Muscle layer of colon (tissue), 2 donors: ENCODE measurements around the gene CA7.

Experiments
- H3K27ac ChIP-seq: one replicate; pipeline ENCODE4 v1.7.0; 2013; ENCODE audit warnings: low read depth, mild to moderate bottlenecking, low read length, moderate library complexity
- H3K27me3 ChIP-seq, 2 donors: one replicate each; pipeline ENCODE4 v1.7.0; 2013; ENCODE audit warnings: low read length in 2 of 2, mild to moderate bottlenecking in 2 of 2; ENCODE audit not compliant: insufficient read depth in 2 of 2, control insufficient read depth in 1 of 2
- H3K36me3 ChIP-seq: one replicate; pipeline ENCODE4 v1.7.0; 2013; ENCODE audit warnings: mild to moderate bottlenecking, low read length; ENCODE audit not compliant: insufficient read depth
- H3K4me1 ChIP-seq: one replicate; pipeline ENCODE4 v1.7.0; 2013; ENCODE audit warnings: mild to moderate bottlenecking, low read length; ENCODE audit not compliant: insufficient read depth
- H3K4me3 ChIP-seq, 2 donors: one replicate each; pipeline ENCODE4 v1.7.0; 2013; ENCODE audit warnings: low read length in 2 of 2, low read depth in 1 of 2, mild to moderate bottlenecking in 1 of 2, moderate library complexity in 1 of 2
- H3K9ac ChIP-seq: one replicate; pipeline ENCODE4 v1.7.0; 2013; ENCODE audit warnings: low read length
- H3K9me3 ChIP-seq: one replicate; pipeline ENCODE4 v1.7.0; 2013; ENCODE audit warnings: mild to moderate bottlenecking, low read length
- donor health status: abdominal sarcoma.
- donor health status: Adenocarcinoma of cecum.

CA7 gene

DNA sequence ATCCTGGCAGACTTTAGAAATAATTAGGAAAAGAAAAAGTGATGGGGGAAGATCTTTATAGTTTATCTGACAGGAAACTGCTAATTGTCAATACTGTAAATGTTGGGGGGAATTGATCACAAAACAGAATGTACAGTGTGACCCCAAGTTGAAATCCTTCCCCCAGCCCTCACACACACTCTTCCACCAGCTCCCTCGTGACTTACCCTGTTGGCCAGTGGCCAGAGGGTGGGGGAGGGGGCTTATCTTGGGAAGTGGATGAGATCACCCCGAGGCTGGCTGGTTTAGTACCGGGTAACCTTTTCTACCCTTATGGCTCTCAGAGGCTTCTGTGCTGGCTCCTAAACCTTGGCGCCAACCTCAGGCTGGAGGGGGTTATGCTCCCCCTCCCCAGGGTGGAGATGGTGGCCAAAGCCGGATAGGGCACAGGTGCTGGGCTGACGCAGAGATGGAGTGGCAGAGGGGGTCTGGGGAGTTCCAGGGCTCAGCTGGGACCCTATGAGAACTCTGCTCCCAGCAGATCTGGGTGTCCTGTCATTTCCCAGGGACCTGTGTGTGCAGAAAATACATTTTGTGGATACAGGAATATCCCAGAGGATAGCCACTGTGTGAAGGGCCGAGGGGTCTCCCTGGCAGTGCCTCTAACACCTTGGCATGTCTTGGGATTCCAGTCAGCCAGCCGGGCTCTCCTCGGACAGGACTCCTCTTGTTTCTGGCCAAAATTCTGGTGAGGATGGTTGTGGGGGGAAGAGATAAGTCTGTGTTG lies 55.9 kb downstream of the CA7 start:
- H3K4me1 ChIP-seq: peaks cover 58% of the 10 kb centered on the region
- H3K9me3 ChIP-seq: no peaks in the 10 kb centered on the region
- H3K27me3 ChIP-seq: no peaks in the 10 kb centered on the region
- no peaks in the 10 kb centered on the region for H3K36me3 ChIP-seq
- H3K27ac ChIP-seq: peak overlapping the region; percentile 81
- peak overlapping the region in 1 of 2 donors; percentile 3 for H3K4me3 ChIP-seq
- H3K9ac ChIP-seq: peak overlapping the region; percentile 53

DNA sequence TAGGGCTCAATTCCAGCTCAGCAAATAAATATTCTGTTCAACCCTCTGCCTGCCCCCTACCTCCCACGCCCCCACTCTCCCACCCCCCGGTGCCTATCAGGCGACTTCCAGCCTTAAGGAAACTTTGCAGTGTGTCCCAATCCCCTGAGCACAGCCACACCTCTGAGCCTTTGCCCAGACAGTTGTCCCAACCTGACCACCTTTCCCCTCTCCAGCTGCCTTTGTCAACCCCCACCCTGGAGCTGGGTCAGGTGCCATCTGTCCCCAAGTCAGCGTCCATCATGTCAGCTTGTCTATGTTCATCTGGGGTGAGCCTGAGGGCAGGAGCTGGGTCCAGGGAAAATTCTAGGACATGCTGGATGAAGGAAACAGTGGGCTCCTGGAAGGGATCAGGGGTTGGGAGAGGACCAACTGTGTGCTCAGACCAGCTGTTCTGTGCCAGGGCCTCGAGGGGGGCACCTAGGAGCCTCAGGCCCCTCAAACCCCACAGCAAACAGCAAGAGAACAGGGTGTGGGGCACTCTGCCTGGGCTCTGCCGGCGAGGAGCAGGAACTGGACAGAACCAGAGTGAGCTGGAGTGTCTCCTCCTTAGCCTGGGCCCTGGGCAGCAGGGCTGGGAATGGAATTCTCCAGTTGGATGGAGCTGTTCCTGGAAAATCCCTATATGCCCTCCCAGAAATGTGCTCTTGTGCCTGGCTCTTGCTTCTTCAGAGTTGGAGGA lies 56.7 kb downstream of the CA7 start:
- Histone ChIP-seq H3K4me3 (no peak overlapping the region), H3K27ac (peak overlapping the region; percentile 81), H3K9me3 (no peaks in the 10 kb centered on the region), H3K36me3 (no peaks in the 10 kb centered on the region), H3K9ac (peak overlapping the region; percentile 50), H3K4me1 (peaks cover 65% of the 10 kb centered on the region), H3K27me3 (no peaks in the 10 kb centered on the region)

DNA sequence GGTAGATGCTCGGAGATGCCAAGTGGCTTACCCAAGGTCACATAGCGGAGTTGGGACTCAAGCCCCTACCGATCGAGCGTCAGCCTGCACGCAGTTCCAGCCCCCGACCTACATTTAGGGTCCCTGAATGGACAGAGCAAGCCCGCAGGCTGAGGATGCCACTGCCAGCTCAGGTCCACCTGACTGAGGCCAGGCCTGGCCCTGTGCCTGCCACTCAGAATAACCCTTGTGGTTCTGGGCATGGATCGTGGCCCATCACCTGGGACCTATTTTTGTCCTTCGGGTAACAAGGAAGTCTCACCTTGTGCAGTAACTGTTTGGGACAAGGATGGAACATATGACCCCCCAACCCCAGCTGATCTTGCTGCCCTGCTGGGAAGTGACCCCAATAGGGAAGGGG lies 57.4 kb downstream of the CA7 start:
- Histone ChIP-seq H3K9ac (no peak overlapping the region), H3K27ac (peak overlapping the region; percentile 81)

DNA sequence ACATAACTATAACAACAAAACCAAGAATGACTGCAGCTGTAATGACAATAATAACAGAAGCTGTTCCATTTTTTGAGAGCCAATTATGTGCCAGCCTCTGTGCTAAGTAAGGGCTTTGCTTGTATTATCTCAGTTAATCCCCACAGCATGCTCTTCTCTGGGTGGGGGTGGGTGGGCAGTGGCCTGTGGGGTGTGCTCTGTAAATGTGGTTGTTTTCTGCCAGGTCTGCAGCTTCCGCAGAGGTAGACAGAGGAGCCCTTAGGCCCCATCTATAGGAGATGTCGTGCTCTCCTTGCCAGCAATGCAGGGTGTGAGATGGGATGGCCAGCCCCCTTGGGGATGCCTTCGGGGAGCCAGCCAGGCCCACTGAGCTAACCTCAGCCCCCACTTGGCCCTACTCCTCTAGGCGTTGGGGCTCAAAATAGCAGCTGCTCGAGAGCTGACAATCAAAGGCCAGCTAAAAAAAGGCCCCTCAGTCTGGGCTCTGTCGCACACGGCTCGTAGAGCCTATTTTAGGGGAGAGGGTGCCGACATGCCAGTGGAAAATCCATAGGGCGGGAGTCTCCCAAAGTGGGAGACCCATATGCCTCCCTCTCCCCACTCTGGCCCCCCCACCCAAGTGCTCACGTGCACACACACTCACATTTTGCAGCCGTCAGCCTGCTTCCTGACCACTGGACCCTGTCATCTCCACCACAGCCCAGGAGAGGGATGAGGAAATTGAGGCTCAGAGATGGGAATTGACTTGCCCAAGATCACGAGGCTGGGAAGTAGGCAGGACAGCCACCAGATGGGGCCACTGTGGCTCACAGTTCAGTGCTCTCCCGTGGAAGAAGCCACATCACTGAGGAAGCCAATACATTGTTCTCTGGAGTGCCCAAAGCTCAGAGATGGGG lies 58.7 kb downstream of the CA7 start:
- Histone ChIP-seq H3K9me3 (no peaks in the 10 kb centered on the region), H3K4me3 (no peak overlapping the region), H3K27ac (peak overlapping the region; percentile 15), H3K27me3 (no peaks in the 10 kb centered on the region), H3K4me1 (peaks cover 69% of the 10 kb centered on the region), H3K36me3 (no peaks in the 10 kb centered on the region), H3K9ac (no peak overlapping the region)

More for the DNA sequence above, 57.4 kb downstream of the CA7 start:
- Histone ChIP-seq H3K27me3 (no peaks in the 10 kb centered on the region), H3K4me3 (no peak overlapping the region), H3K4me1 (peaks cover 69% of the 10 kb centered on the region), H3K9me3 (no peaks in the 10 kb centered on the region), H3K36me3 (no peaks in the 10 kb centered on the region)
